HL-60/S4 (cell line): ENCODE data around the gene ENOX1.

ENCODE experiments used
- in situ Hi-C: fragments of 300-500 bp; cut with MboI; formaldehyde crosslinking; loops from 2 replicates; pipeline ENCODE4 v1.14.3; 2022; ENCODE audit warnings: low sequenced_read_pairs

The ENOX1 gene

GRCh38 chr13:43328907-43329306, 457.9 kb downstream of the ENOX1 start:
- in situ Hi-C loops: no loop called here

- in situ Hi-C loops: no loop called here
Measured at GRCh38 chr13:43326100-43326499, 460.7 kb downstream of the ENOX1 start.

- in situ Hi-C loops: no loop called here
Measured at GRCh38 chr13:43325636-43326035, 461.1 kb downstream of the ENOX1 start.

- in situ Hi-C loops: no loop called here
Measured at GRCh38 chr13:43324129-43324528, 462.6 kb downstream of the ENOX1 start.

GRCh38 chr13:43319617-43320444, 466.9 kb downstream of the ENOX1 start:
- in situ Hi-C loops: no loop called here

- in situ Hi-C loops: no loop called here
Measured at GRCh38 chr13:43316946-43317353, 469.8 kb downstream of the ENOX1 start.

GRCh38 chr13:43316281-43316680, 470.5 kb downstream of the ENOX1 start:
- in situ Hi-C loops: no loop called here

GRCh38 chr13:43315522-43315921, 471.2 kb downstream of the ENOX1 start:
- in situ Hi-C loops: no loop called here

GRCh38 chr13:43309311-43309710, 477.5 kb downstream of the ENOX1 start:
- in situ Hi-C loops: no loop called here

- in situ Hi-C loops: no loop called here
Measured at GRCh38 chr13:43307921-43308433, 478.8 kb downstream of the ENOX1 start.

GRCh38 chr13:43307221-43307920, 479.4 kb downstream of the ENOX1 start:
- in situ Hi-C loops: no loop called here

- in situ Hi-C loops: no loop called here
Measured at GRCh38 chr13:43306372-43306771, 480.4 kb downstream of the ENOX1 start.

- in situ Hi-C loops: no loop called here
Measured at GRCh38 chr13:43305416-43305815, 481.4 kb downstream of the ENOX1 start.

- in situ Hi-C loops: no loop called here
Measured at GRCh38 chr13:43304945-43305344, 481.8 kb downstream of the ENOX1 start.

GRCh38 chr13:43304449-43304848, 482.3 kb downstream of the ENOX1 start:
- in situ Hi-C loops: no loop called here

- in situ Hi-C loops: no loop called here
Measured at GRCh38 chr13:43303033-43303729, 483.6 kb downstream of the ENOX1 start.

- in situ Hi-C loops: no loop called here
Measured at GRCh38 chr13:43301346-43301969, 485.3 kb downstream of the ENOX1 start.

GRCh38 chr13:43300865-43301264, 485.9 kb downstream of the ENOX1 start:
- in situ Hi-C loops: no loop called here

GRCh38 chr13:43299374-43299773, 487.4 kb downstream of the ENOX1 start:
- in situ Hi-C loops: no loop called here

GRCh38 chr13:43298816-43299215, 488.0 kb downstream of the ENOX1 start:
- in situ Hi-C loops: no loop called here
